Neural progenitor cell (in vitro differentiated cells): ENCODE data around the gene COQ10A.

ENCODE experiments used
- EZH2 ChIP-seq: fragments of 200-600 bp; sonication (generic); IDR thresholded peaks from 2 replicates; pipeline ENCODE4 v1.6.1; 2017; ENCODE audit warnings: antibody characterized with exemption, mild to moderate bottlenecking, moderate library complexity
- EZH2phosphoT487 ChIP-seq: fragments of 200-600 bp; sonication (generic); IDR thresholded peaks from 2 replicates; pipeline ENCODE4 v1.6.1; 2017; ENCODE audit warnings: antibody characterized with exemption
- TF ChIP-seq, protein P1 (sequence below): fragments of 200-600 bp; sonication (generic); IDR thresholded peaks from 2 replicates; pipeline ENCODE4 v1.5.1; 2017; ENCODE audit warnings: antibody characterized with exemption, mild to moderate bottlenecking

DNA sequence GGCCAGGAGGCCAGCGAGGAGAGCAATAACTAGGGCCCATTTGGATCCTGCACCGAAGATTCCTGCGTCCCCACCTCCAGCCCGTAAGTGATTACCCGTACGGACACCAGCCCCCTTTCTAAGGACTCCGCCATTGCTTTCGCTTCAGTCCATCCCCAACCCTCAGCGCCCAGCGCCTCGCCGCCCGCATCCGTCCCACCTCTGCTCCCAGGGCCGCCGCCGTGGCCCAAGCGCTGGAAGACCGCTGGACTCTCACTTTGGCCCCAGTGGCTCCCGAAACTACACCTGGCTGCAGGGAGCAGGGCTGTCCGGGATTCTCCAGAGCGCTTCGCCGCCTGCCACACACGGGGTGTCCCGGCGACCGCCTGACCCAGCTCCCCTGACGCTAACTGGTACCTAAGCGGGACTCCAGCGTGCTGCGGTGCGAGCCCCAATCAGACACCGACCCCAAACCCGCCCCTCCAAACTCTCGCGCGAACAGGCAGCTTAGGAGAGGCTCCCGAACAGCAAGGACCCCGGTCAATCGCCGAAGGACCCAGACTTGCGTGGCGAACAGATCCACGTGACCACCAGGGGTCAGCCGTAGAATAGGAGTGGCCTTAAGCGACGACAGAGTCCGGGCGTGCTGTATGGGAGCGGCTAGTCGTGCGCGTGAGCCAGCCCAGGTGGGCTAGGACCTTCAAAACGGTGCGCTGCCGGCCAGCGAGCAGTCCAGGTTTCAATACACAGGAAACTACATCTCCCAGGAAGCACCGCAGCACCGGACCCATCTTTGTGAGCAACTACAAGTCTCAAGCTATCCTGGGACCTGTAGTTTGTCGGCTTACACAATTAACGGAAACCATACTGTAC is 49.1 kb downstream of the COQ10A start, which contains the start of gene CNPY2:
- TF ChIP-seq, protein P1, sequence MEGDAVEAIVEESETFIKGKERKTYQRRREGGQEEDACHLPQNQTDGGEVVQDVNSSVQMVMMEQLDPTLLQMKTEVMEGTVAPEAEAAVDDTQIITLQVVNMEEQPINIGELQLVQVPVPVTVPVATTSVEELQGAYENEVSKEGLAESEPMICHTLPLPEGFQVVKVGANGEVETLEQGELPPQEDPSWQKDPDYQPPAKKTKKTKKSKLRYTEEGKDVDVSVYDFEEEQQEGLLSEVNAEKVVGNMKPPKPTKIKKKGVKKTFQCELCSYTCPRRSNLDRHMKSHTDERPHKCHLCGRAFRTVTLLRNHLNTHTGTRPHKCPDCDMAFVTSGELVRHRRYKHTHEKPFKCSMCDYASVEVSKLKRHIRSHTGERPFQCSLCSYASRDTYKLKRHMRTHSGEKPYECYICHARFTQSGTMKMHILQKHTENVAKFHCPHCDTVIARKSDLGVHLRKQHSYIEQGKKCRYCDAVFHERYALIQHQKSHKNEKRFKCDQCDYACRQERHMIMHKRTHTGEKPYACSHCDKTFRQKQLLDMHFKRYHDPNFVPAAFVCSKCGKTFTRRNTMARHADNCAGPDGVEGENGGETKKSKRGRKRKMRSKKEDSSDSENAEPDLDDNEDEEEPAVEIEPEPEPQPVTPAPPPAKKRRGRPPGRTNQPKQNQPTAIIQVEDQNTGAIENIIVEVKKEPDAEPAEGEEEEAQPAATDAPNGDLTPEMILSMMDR = peak; percentile 43
- TF ChIP-seq EZH2 (no peak), EZH2phosphoT487 (no peak)
